Subcutaneous adipose tissue (tissue), 4 donors: Measurements from ENCODE around the gene TMEM140. TPM values are rescaled to one million over a fixed set of nuclear protein-coding genes. Genes with fewer than 3 reads are reported as not detected.

ENCODE experiments used
- total RNA-seq, 4 donors: library from RNA; depleted of rRNA; stranded (reverse); fragments of >200 nt; gene quantifications; one replicate each; pipeline ENCODE4 v1.1.0, GENCODE V29; 2016
- TF ChIP-seq, protein P1 (sequence below): fragments of 450-650 bp; IDR thresholded peaks from one replicate; pipeline ENCODE4 v1.5.1; 2016; ENCODE audit warnings: low read depth, mild to moderate bottlenecking, control low read depth, antibody characterized with exemption, moderate library complexity

TMEM140 gene
- total RNA-seq, 4 donors from 2014 or later: 36.7 to 114 (median 67.4) TPM

- TF ChIP-seq, protein P1, sequence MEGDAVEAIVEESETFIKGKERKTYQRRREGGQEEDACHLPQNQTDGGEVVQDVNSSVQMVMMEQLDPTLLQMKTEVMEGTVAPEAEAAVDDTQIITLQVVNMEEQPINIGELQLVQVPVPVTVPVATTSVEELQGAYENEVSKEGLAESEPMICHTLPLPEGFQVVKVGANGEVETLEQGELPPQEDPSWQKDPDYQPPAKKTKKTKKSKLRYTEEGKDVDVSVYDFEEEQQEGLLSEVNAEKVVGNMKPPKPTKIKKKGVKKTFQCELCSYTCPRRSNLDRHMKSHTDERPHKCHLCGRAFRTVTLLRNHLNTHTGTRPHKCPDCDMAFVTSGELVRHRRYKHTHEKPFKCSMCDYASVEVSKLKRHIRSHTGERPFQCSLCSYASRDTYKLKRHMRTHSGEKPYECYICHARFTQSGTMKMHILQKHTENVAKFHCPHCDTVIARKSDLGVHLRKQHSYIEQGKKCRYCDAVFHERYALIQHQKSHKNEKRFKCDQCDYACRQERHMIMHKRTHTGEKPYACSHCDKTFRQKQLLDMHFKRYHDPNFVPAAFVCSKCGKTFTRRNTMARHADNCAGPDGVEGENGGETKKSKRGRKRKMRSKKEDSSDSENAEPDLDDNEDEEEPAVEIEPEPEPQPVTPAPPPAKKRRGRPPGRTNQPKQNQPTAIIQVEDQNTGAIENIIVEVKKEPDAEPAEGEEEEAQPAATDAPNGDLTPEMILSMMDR: no peak
Observed at GRCh38 chr7:135158874-135159273, 11.0 kb downstream of the TMEM140 start.

- TF ChIP-seq, protein P1: no peak
Observed at GRCh38 chr7:135159359-135160085, 11.7 kb downstream of the TMEM140 start.

GRCh38 chr7:135160098-135160857 is 12.4 kb downstream of the TMEM140 start:
- TF ChIP-seq, protein P1: no peak

DNA sequence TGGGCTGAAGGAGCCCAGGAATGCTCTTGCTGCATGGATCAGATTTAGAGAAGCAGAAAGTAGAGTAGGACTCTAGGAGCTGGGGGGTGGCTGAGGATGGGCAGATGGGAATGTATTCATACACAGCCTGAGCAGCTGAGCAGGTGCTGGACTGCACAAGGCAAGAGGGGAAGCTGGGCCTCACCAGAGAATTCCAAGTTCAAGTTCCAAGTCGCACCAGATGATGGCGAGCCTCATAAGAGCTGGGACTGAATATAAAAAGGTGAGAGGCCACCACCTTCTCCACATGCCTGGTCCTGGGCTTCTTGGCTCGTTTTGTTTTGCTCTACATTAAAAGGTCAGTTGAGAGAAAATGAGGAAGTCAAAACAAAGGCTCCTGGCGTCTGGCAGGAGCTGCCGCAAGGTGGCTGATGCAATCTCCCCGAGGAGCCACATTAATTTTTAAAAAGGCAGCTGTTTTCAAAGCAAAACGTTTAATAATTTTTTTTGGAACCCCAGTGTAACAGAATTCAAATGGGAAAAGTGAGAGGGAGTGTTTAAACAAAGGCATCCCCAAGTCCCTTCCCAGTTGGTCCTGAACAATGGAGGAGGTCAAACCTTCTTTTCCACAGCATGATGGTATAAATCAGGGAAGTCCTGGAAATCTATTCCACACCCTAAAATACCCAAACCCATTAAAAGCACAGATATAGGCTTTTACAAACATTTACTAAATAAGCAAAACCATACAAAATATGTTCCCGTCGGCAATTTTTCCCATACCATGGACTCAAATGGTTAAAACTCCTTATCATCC is 13.2 kb downstream of the TMEM140 start:
- TF ChIP-seq, protein P1: no peak

- TF ChIP-seq, protein P1: no peak
Observed at GRCh38 chr7:135161669-135162068, 13.8 kb downstream of the TMEM140 start.

- TF ChIP-seq, protein P1: no peak
Observed at GRCh38 chr7:135162382-135163001, 14.6 kb downstream of the TMEM140 start.
